Measurements from ENCODE around the gene UST.
"Not testable (repeated sequence)": the region's sequence is repeated elsewhere in the genome, so short reads cannot be mapped to it uniquely, and the experiment has no call there.

Gene UST

GRCh38 chr6:149008741-149009140, 261.9 kb downstream of the UST start:
- DNase-seq (ENCODE audit: low read depth): no peak

DNA sequence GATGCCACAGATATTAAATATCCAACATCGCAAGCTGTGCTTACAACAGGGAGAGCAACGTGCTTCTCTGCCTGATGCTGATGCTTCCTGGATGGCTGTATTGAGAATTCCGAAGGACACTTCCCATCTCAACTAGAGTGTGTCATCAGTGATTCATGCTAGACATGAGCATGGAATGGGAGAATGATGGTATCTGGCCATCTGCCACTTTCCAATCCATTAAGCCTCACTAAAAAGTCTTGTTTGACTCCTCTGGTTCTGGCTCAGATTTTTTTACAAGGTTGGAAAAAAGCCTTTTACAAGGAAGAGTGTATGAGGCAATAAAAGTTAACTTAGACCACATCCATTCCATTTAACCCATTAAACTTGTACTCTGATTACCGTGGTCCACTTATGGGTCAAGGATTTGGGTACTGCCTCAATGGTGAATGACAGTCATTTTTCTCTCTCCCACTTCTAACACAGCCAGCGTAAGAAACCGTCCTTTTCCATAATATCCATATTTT, 265.3 kb downstream of the UST start:
- no peak for DNase-seq (ENCODE audit: low read depth)

DNA sequence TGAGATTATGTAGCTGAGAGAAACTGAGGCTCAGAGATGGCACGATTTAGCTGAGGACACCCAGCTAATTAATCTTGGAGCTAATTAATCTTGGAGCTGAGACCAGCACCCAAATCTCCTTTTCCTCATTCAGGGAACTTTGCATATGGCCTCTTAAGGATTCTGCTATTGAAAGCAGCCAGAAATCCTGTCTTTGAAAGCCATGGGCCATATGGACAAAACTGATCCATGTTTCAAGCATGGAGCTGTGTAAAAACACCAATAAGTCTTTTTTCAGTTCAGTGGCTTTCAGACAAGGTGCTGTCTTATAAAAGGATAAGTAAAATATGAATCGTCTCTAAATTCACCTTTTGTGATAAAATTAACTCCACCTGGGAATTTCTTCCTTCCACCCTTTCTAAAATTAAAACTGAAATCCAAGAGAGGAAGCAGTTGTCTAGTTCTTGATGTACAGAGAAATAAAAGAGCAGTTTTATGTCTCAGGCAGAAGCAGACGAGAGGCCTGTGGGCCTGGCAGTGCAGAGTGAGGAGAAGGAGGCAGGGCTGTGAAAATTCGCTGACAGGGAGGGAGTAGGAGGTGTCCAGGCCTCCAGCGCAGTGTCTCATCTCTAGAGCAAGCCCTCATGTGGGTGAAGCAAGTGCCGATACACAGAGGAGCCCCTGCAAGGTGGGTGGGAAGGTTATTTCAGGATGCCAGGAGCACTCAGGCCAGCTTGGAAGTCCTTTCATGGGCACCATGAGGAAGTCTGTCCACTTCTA, 266.9 kb downstream of the UST start:
- DNase-seq (ENCODE audit: low read depth): no peak

GRCh38 chr6:149014631-149015534, 268.1 kb downstream of the UST start:
- DNase-seq (ENCODE audit: low read depth): no peak

DNA sequence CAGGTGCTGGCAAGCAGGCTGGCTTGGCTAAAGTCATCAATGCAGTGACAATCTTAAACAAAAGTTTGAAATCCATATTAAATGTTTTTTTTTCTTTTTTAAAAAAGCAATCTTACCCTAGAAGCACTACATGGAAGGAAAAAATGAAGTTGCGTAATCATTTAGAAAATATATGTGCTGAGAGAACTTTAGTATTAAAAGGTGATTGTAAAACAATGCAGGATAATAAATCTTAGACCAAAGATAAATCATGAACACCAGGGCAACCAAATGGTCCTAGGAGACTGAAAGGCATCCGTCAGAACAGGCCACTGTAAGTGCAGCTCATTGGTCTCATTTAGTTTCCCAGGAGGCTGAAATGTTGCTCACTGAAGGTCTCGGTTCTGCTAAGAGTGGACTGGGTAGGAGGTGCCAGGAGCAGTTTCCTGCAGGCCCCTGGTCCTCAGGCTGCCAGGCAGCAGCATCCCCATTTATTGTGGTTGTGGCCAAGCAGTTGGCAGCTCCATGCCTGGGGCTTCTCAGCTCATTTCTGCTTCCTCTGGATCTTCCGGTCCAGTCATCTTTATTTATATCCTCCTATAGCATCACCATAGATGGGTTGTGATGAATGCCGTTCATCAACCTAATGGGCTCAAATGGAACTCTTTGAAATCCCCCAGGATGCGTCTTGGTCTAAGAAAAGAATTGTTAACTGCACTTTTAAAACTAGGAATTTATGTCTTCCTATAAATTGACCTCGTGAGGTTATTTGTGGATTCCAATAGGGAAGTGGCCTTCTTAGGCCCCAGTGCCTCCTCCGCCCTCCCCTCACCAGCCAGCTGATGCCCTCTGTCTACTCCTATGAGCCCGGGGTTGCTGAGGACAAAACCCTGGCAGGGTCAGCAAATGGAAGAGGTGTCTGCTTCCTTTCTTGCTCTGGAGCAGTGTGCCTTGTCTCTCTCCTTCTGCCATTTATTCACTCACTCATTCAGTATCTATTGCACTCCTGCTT, 269.0 kb downstream of the UST start:
- no peak for DNase-seq (ENCODE audit: low read depth)

GRCh38 chr6:149016716-149017115, 269.9 kb downstream of the UST start:
- no peak for DNase-seq (ENCODE audit: low read depth)

DNA sequence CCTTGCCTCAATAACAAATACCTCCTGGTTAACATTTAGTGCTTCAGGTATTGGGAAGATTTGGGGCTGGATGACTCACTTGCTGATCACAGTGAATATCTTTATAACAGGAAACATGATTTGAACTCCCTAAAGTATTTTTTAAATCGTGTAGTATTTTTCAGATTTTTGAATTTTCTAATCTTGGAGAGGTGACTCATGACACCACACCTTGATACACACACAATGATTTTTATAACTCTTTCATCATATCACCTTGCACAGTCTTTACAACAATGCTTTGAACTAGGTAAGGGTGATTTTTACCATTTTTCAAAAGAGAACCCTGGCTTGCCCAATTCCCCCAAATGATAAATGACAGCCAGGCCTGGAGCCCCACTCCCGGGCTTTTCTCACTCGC, 273.5 kb downstream of the UST start:
- no peak for DNase-seq (ENCODE audit: low read depth)

GRCh38 chr6:149024361-149024760, 277.5 kb downstream of the UST start:
- no peak for DNase-seq (ENCODE audit: low read depth)

GRCh38 chr6:149025061-149025460, 278.2 kb downstream of the UST start:
- DNase-seq (ENCODE audit: low read depth): no peak

DNA sequence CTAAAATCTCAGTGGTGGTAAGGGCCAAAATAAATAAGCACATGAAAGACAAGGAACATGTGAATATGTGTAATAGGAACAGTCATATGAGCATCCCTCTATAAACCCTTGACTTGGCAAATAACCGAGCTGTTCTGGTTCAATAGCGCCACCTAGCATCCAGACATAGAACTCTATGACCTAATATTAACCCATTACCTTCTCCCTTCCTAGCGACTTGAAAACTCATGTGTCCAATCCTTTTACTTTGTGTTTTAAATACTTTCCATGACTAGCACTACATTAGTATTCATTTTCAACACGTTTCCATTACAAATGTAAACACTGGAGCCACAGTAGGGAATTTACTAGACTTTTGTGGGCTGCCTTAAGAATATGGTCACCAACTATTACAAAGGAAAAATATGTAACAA, 279.7 kb downstream of the UST start:
- peak; percentile 59 for DNase-seq (ENCODE audit: low read depth)

GRCh38 chr6:149027484-149027883, 280.7 kb downstream of the UST start:
- no peak for DNase-seq (ENCODE audit: low read depth)

DNA sequence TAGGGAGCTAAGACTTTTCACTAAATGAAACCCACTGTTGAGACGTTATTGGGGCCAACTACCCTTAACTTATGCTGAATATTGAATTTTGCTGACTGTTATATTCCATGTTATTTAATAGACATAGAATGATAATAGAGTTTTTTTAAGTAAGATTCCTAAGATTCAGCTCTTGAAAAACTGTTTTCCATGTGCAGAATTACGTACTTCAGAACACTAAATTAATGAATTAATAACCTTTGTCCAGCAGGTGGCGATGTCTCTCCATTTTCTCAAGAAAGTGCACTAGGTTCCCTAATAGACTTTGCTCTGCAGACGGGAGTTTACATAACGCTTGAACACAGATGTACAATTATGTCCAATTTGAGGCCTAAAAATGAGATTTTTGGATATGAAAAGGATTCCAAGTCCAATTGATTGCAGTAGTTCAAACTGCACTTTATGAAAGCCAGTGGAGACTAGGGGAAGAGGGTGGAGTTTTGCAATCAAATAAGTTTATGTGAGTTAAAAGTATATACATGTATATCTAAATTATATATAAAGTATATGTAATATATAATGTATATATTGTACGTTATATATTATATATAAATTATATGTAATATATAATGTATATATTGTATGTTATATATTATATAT, 282.1 kb downstream of the UST start:
- DNase-seq (ENCODE audit: low read depth): peak; percentile 71

GRCh38 chr6:149031201-149031858, 284.5 kb downstream of the UST start:
- no peak for DNase-seq (ENCODE audit: low read depth)

DNA sequence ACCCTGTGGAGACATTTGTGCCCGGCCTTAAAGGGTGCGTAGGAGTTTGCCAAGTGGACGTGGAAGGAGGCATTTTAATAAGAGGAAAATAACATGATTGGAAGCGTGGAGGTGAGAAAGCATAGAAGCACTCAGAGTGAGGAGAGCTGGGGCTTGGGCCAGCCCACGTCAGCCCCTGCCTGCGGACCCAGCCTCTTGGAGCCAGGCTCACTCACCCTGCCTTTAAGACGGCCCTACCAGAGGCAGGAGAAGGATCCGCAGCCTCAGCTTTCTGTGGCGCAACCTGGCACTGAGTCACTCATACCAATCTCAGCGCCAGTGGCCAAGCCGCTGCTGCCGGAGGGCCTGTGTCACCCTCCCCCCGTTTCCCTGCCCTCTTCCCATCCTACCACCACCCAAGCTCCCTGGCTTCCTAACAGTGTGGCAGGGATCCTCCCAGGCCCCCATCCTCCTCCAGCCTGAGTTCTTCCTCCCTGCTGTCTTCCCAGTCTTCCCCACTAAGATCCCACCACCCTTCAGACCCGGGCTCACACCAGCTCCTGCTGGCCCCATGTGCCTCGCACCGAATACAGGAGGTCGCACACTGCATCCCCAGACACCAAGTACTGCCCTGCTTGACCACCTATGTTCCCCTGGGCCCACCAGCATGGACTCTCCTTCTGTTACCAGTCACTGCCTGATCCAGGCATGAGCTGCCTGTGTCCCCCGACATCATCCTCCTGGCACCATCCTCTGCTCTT, 285.2 kb downstream of the UST start:
- no peak for DNase-seq (ENCODE audit: low read depth)

GRCh38 chr6:149032599-149033405, 286.0 kb downstream of the UST start:
- DNase-seq (ENCODE audit: low read depth): no peak

- no peak for DNase-seq (ENCODE audit: low read depth)
These were observed 286.6 kb downstream of the UST start for GRCh38 chr6:149033454-149033853.

DNA sequence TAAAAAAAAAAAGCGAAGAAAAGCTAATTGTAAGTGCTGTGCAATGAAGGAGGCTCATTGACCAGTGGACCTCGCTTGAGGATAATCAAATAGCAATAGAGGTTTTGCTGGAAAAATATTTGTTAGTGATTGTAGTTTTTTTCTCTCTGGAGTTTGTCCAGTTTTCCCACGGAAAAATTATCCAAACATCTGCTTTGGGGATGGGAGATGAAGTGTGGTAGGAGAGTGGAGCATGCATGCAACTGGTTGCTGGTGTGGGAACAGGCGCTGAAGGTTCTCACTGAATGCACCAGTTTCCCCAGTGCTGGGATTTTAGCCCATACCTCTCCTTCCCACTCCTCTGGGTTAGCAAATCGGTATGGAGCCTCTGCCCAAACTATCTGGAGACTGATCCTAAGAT, 288.9 kb downstream of the UST start:
- DNase-seq (ENCODE audit: low read depth): no peak

DNA sequence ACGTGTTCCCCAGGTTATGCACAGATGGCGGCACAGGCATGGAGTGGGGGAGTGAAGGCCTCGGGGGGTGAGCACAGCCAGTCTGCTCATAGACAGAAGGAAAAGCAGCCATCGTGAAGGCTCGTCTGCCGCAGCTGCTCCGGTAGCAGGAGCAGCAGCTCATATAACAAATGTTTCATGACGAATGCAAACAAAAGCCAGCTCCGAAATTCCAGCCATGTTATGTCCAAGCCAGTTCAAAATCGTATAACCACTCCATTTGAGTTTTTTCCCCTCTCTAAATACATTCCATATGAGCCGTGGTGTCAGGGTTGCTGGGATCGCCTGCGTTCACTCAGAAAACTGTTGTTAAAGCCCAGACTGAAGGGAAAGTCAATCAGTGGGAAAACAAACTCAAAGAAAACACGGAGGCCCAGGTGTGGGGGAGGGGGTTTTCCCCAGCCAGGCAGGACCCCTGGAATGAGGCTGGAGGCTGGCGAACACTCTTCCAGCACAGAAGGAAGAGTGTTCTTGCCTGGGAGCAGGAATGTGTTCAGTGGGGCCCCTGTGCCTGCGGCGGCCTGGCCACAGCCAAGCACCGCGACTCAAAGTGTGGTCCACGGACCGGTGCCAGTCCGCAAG, 290.3 kb downstream of the UST start:
- DNase-seq (ENCODE audit: low read depth): no peak

- not testable (repeated sequence) for DNase-seq (ENCODE audit: low read depth)
These were observed 292.2 kb downstream of the UST start for GRCh38 chr6:149039025-149039424.
